RPMI8226 (cell line): Measurements from ENCODE around the gene SNCG.
"Not testable (repeated sequence)": the region's sequence is repeated elsewhere in the genome, so short reads cannot be mapped to it uniquely, and the experiment has no call there.

ENCODE experiments used
- DNase-seq: peaks from one replicate; pipeline ENCODE4 v3.0.0-alpha.2; 2015

The SNCG gene

GRCh38 chr10:86945361-86946212, 12.8 kb upstream of the SNCG start:
- no peak for DNase-seq

GRCh38 chr10:86946213-86947155, 11.9 kb upstream of the SNCG start:
- peak; percentile 56 for DNase-seq

GRCh38 chr10:86947806-86948205, 10.6 kb upstream of the SNCG start:
- DNase-seq, result not testable (repeated sequence)

- DNase-seq, result peak; percentile 42
Measured at GRCh38 chr10:86950349-86950748, 8.1 kb upstream of the SNCG start.

GRCh38 chr10:86951184-86951761, 7.1 kb upstream of the SNCG start:
- no peak for DNase-seq

GRCh38 chr10:86952106-86952505, 6.3 kb upstream of the SNCG start:
- DNase-seq, result no peak

GRCh38 chr10:86952697-86953096, 5.7 kb upstream of the SNCG start:
- DNase-seq, result not testable (repeated sequence)

- DNase-seq, result no peak
Measured at GRCh38 chr10:86953747-86954680, 4.4 kb upstream of the SNCG start.

- no peak for DNase-seq
Measured at GRCh38 chr10:86954681-86955500, 3.5 kb upstream of the SNCG start.

GRCh38 chr10:86955501-86956194, 2.8 kb upstream of the SNCG start:
- no peak for DNase-seq

- DNase-seq, result no peak
Measured at GRCh38 chr10:86956195-86956847, 2.1 kb upstream of the SNCG start.

GRCh38 chr10:86956848-86957448, 1.5 kb upstream of the SNCG start:
- no peak for DNase-seq

GRCh38 chr10:86957471-86958115, 806 bp upstream of the SNCG start, which contains the start of gene MMRN2:
TSS of gene MMRN2 (minus strand) at chr10:86957615. CDS start at chr10:86957541, 74 bp downstream.
- no peak for DNase-seq

GRCh38 chr10:86958901-86959736, 720 bp downstream of the SNCG start:
- no peak for DNase-seq

GRCh38 chr10:86959737-86960002, 1.3 kb downstream of the SNCG start:
- DNase-seq, result no peak

- peak; percentile 63 for DNase-seq
Measured at GRCh38 chr10:86960003-86960862, 1.8 kb downstream of the SNCG start.

GRCh38 chr10:86960863-86961434, 2.5 kb downstream of the SNCG start:
- DNase-seq, result no peak
